ENCODE data around the gene OR52A5.
A peak's percentile ranks its signal among the peaks of the same experiment; 100 is the strongest.
"Not testable (repeated sequence)": the region's sequence is repeated elsewhere in the genome, so short reads cannot be mapped to it uniquely, and the experiment has no call there.

The OR52A5 gene

GRCh38 chr11:5144206-5144605 lies 6.0 kb upstream of the OR52A5 start:
- not testable (repeated sequence) for H2AK5ac ChIP-seq (ENCODE audit: low read length, severe bottlenecking); H3K4me1 ChIP-seq (ENCODE audit: control insufficient read depth, insufficient read depth, low read depth, low read length); H2BK15ac ChIP-seq (ENCODE audit: low read depth, poor library complexity, severe bottlenecking); H3K4me2 ChIP-seq (ENCODE audit: low read length, poor library complexity, severe bottlenecking); H2BK12ac ChIP-seq (ENCODE audit: low read length in 2 of 2); H4K8ac ChIP-seq (ENCODE audit: low read length); H3K14ac ChIP-seq (ENCODE audit: low read length in 2 of 2); H3K27me3 ChIP-seq (ENCODE audit: control insufficient read depth in 1 of 2, insufficient read depth in 1 of 2, low read length in 2 of 2); H3K18ac ChIP-seq (ENCODE audit: low read depth in 1 of 2, low read length in 2 of 2); H3K4me3 ChIP-seq (ENCODE audit: insufficient read depth in 1 of 2, low read depth in 1 of 2, low read length in 2 of 2); H3K4ac ChIP-seq (ENCODE audit: low read depth in 1 of 2, low read length in 2 of 2); DNase-seq; H3K23ac ChIP-seq (ENCODE audit: low read length in 2 of 2); H2BK120ac ChIP-seq (ENCODE audit: low read depth, low read length); H3K9ac ChIP-seq (ENCODE audit: low read length); H2BK5ac ChIP-seq (ENCODE audit: low read depth, low read length, poor library complexity, severe bottlenecking); H3K79me1 ChIP-seq (replicated peaks; ENCODE audit: low read length, poor library complexity, severe bottlenecking); H3K9me3 ChIP-seq (ENCODE audit: control insufficient read depth, low read length); H3K27ac ChIP-seq (ENCODE audit: low read length, poor library complexity, severe bottlenecking); H3K36me3 ChIP-seq (ENCODE audit: control insufficient read depth in 1 of 2, insufficient read depth in 2 of 2, low read depth in 1 of 2, low read length in 2 of 2); H2AFZ ChIP-seq (ENCODE audit: low read depth, low read length)
- 95% methylated on average over 19 of the region's 21 CpGs for WGBS
- H4K91ac ChIP-seq (ENCODE audit: low read length) = peak overlapping the region; percentile 39

GRCh38 chr11:5137014-5137413 lies 1.1 kb downstream of the OR52A5 start:
- Histone ChIP-seq H3K14ac (ENCODE audit: low read length in 2 of 2) (no peak overlapping the region), H3K9me3 (ENCODE audit: control insufficient read depth, low read length) (no peaks in the 10 kb centered on the region), H3K18ac (ENCODE audit: low read depth in 1 of 2, low read length in 2 of 2) (no peak overlapping the region), H2BK12ac (ENCODE audit: low read length in 2 of 2) (no peak overlapping the region), H2BK15ac (ENCODE audit: low read depth, poor library complexity, severe bottlenecking) (no peak overlapping the region), H3K4ac (ENCODE audit: low read depth in 1 of 2, low read length in 2 of 2) (no peak overlapping the region), H3K79me1 (replicated peaks; ENCODE audit: low read length, poor library complexity, severe bottlenecking) (no peaks in the 10 kb centered on the region), H2BK5ac (ENCODE audit: low read depth, low read length, poor library complexity, severe bottlenecking) (no peak overlapping the region), H3K9ac (ENCODE audit: low read length) (no peak overlapping the region), H2AK5ac (ENCODE audit: low read length, severe bottlenecking) (no peak overlapping the region), H3K23ac (ENCODE audit: low read length in 2 of 2) (no peak overlapping the region), H3K36me3 (ENCODE audit: control insufficient read depth in 1 of 2, insufficient read depth in 2 of 2, low read depth in 1 of 2, low read length in 2 of 2) (no peaks in the 10 kb centered on the region), H3K27me3 (ENCODE audit: control insufficient read depth in 1 of 2, insufficient read depth in 1 of 2, low read length in 2 of 2) (no peaks in the 10 kb centered on the region), H2AFZ (ENCODE audit: low read depth, low read length) (no peak overlapping the region), H3K27ac (ENCODE audit: low read length, poor library complexity, severe bottlenecking) (no peak overlapping the region), H3K4me2 (ENCODE audit: low read length, poor library complexity, severe bottlenecking) (no peak overlapping the region), H4K8ac (ENCODE audit: low read length) (no peak overlapping the region), H2BK120ac (ENCODE audit: low read depth, low read length) (no peak overlapping the region), H4K91ac (ENCODE audit: low read length) (no peak overlapping the region), H3K4me1 (ENCODE audit: control insufficient read depth, insufficient read depth, low read depth, low read length) (no peaks in the 10 kb centered on the region), H3K4me3 (ENCODE audit: insufficient read depth in 1 of 2, low read depth in 1 of 2, low read length in 2 of 2) (no peak overlapping the region)
- WGBS = 82% methylated on average over 1 of the region's 1 CpG
- DNase-seq = no peak

GRCh38 chr11:5136261-5136660 lies 1.9 kb downstream of the OR52A5 start:
- no peak overlapping the region for H3K4me2 ChIP-seq (ENCODE audit: low read length, poor library complexity, severe bottlenecking)
- H3K9me3 ChIP-seq (ENCODE audit: control insufficient read depth, low read length) = no peaks in the 10 kb centered on the region
- H3K79me1 ChIP-seq (replicated peaks; ENCODE audit: low read length, poor library complexity, severe bottlenecking) = no peaks in the 10 kb centered on the region
- no peak overlapping the region for H2AFZ ChIP-seq (ENCODE audit: low read depth, low read length)
- H3K36me3 ChIP-seq (ENCODE audit: control insufficient read depth in 1 of 2, insufficient read depth in 2 of 2, low read depth in 1 of 2, low read length in 2 of 2) = no peaks in the 10 kb centered on the region
- no peak overlapping the region for H3K4me3 ChIP-seq (ENCODE audit: insufficient read depth in 1 of 2, low read depth in 1 of 2, low read length in 2 of 2)
- H3K9ac ChIP-seq (ENCODE audit: low read length) = no peak overlapping the region
- no peak overlapping the region for H3K27ac ChIP-seq (ENCODE audit: low read length, poor library complexity, severe bottlenecking)
- H3K23ac ChIP-seq (ENCODE audit: low read length in 2 of 2) = no peak overlapping the region
- DNase-seq = no peak
- H2AK5ac ChIP-seq (ENCODE audit: low read length, severe bottlenecking) = no peak overlapping the region
- H2BK12ac ChIP-seq (ENCODE audit: low read length in 2 of 2) = no peak overlapping the region
- H3K14ac ChIP-seq (ENCODE audit: low read length in 2 of 2) = no peak overlapping the region
- no peak overlapping the region for H4K91ac ChIP-seq (ENCODE audit: low read length)
- H3K18ac ChIP-seq (ENCODE audit: low read depth in 1 of 2, low read length in 2 of 2) = no peak overlapping the region
- no peaks in the 10 kb centered on the region for H3K4me1 ChIP-seq (ENCODE audit: control insufficient read depth, insufficient read depth, low read depth, low read length)
- no peaks in the 10 kb centered on the region for H3K27me3 ChIP-seq (ENCODE audit: control insufficient read depth in 1 of 2, insufficient read depth in 1 of 2, low read length in 2 of 2)
- H2BK120ac ChIP-seq (ENCODE audit: low read depth, low read length) = no peak overlapping the region
- no peak overlapping the region for H3K4ac ChIP-seq (ENCODE audit: low read depth in 1 of 2, low read length in 2 of 2)
- H4K8ac ChIP-seq (ENCODE audit: low read length) = no peak overlapping the region
- no peak overlapping the region for H2BK15ac ChIP-seq (ENCODE audit: low read depth, poor library complexity, severe bottlenecking)
- no peak overlapping the region for H2BK5ac ChIP-seq (ENCODE audit: low read depth, low read length, poor library complexity, severe bottlenecking)

GRCh38 chr11:5131584-5132335 lies 6.4 kb downstream of the OR52A5 start:
- no peak overlapping the region for H3K9ac ChIP-seq (ENCODE audit: low read length)
- H4K8ac ChIP-seq (ENCODE audit: low read length) = no peak overlapping the region
- WGBS = 87% methylated on average over 7 of the region's 8 CpGs
- no peak overlapping the region for H3K23ac ChIP-seq (ENCODE audit: low read length in 2 of 2)
- H2AK5ac ChIP-seq (ENCODE audit: low read length, severe bottlenecking) = no peak overlapping the region
- H3K36me3 ChIP-seq (ENCODE audit: control insufficient read depth in 1 of 2, insufficient read depth in 2 of 2, low read depth in 1 of 2, low read length in 2 of 2) = no peaks in the 10 kb centered on the region
- H3K4me2 ChIP-seq (ENCODE audit: low read length, poor library complexity, severe bottlenecking) = no peak overlapping the region
- H3K27me3 ChIP-seq (ENCODE audit: control insufficient read depth in 1 of 2, insufficient read depth in 1 of 2, low read length in 2 of 2) = no peaks in the 10 kb centered on the region
- H3K14ac ChIP-seq (ENCODE audit: low read length in 2 of 2) = no peak overlapping the region
- H3K9me3 ChIP-seq (ENCODE audit: control insufficient read depth, low read length) = no peaks in the 10 kb centered on the region
- H3K4me1 ChIP-seq (ENCODE audit: control insufficient read depth, insufficient read depth, low read depth, low read length) = no peaks in the 10 kb centered on the region
- H3K4ac ChIP-seq (ENCODE audit: low read depth in 1 of 2, low read length in 2 of 2) = no peak overlapping the region
- no peak overlapping the region for H2BK12ac ChIP-seq (ENCODE audit: low read length in 2 of 2)
- H4K91ac ChIP-seq (ENCODE audit: low read length) = no peak overlapping the region
- H3K18ac ChIP-seq (ENCODE audit: low read depth in 1 of 2, low read length in 2 of 2) = no peak overlapping the region
- H2BK15ac ChIP-seq (ENCODE audit: low read depth, poor library complexity, severe bottlenecking) = no peak overlapping the region
- H3K79me1 ChIP-seq (replicated peaks; ENCODE audit: low read length, poor library complexity, severe bottlenecking) = no peaks in the 10 kb centered on the region
- DNase-seq = no peak
- no peak overlapping the region for H2AFZ ChIP-seq (ENCODE audit: low read depth, low read length)
- no peak overlapping the region for H3K27ac ChIP-seq (ENCODE audit: low read length, poor library complexity, severe bottlenecking)
- H2BK5ac ChIP-seq (ENCODE audit: low read depth, low read length, poor library complexity, severe bottlenecking) = no peak overlapping the region
- H2BK120ac ChIP-seq (ENCODE audit: low read depth, low read length) = no peak overlapping the region
- H3K4me3 ChIP-seq (ENCODE audit: insufficient read depth in 1 of 2, low read depth in 1 of 2, low read length in 2 of 2) = no peak overlapping the region

Measured in mesenchymal stem cell (in vitro differentiated cells and primary cell).